Loucy (cell line): Measurements from ENCODE around the gene FPGS.

ENCODE experiments used
- H2AFZ ChIP-seq: fragments of 200-600 bp; sonication (generic); 2 replicates; pipeline ENCODE4 v1.6.0; 2016; ENCODE audit warnings: antibody characterized with exemption, mild to moderate bottlenecking, low read length, moderate library complexity
- H3F3A ChIP-seq: fragments of 200-600 bp; 2 replicates; pipeline ENCODE4 v1.6.0; 2016; ENCODE audit warnings: antibody characterized with exemption, low read depth, mild to moderate bottlenecking
- H3K27me3 ChIP-seq: fragments of 200-600 bp; sonication (generic); 2 replicates; pipeline ENCODE4 v1.6.1; 2014; ENCODE audit warnings: low read length, mild to moderate bottlenecking; ENCODE audit not compliant: insufficient read depth, poor library complexity, severe bottlenecking
- H3K36me3 ChIP-seq: fragments of 200-600 bp; sonication (generic); 2 replicates; pipeline ENCODE4 v1.6.1; 2016; ENCODE audit warnings: low read length; ENCODE audit not compliant: insufficient read depth
- H3K4me1 ChIP-seq: fragments of 200-600 bp; sonication (generic); 2 replicates; pipeline ENCODE4 v1.5.1; 2014; ENCODE audit warnings: low read length, mild to moderate bottlenecking; ENCODE audit not compliant: insufficient read depth, poor library complexity, severe bottlenecking
- H3K4me2 ChIP-seq: fragments of 200-600 bp; sonication (generic); 2 replicates; pipeline ENCODE4 v1.6.0; 2014; ENCODE audit warnings: antibody characterized with exemption, low read length, low read depth, mild to moderate bottlenecking; ENCODE audit not compliant: poor library complexity, severe bottlenecking
- H3K4me3 ChIP-seq: fragments of 200-600 bp; sonication (generic); 2 replicates; pipeline ENCODE4 v1.5.1; 2014; ENCODE audit warnings: low read length, mild to moderate bottlenecking, mixed read lengths; ENCODE audit not compliant: poor library complexity, severe bottlenecking
- H3K79me2 ChIP-seq: fragments of 200-600 bp; sonication (generic); 2 replicates; pipeline ENCODE4 v1.6.1; 2014; ENCODE audit warnings: low read length; ENCODE audit not compliant: insufficient read depth
- H3K9ac ChIP-seq: fragments of 200-600 bp; sonication (generic); 2 replicates; pipeline ENCODE4 v1.6.0; 2014; ENCODE audit warnings: mild to moderate bottlenecking, low read depth, low read length, moderate library complexity; ENCODE audit not compliant: poor library complexity, severe bottlenecking
- H3K9me2 ChIP-seq: fragments of 200-600 bp; sonication (generic); replicated peaks from 2 replicates; pipeline ENCODE4 v1.6.1; 2016; ENCODE audit warnings: low read depth, low read length, mixed read lengths
- H3K9me3 ChIP-seq: fragments of 200-600 bp; sonication (generic); 2 replicates; pipeline ENCODE4 v1.6.1; 2014; ENCODE audit warnings: mild to moderate bottlenecking, antibody characterized with exemption, low read length, low read depth; ENCODE audit not compliant: insufficient read depth
- H4K20me1 ChIP-seq: fragments of 200-600 bp; sonication (generic); 2 replicates; pipeline ENCODE4 v1.6.0; 2014; ENCODE audit warnings: antibody characterized with exemption, low read length, mild to moderate bottlenecking; ENCODE audit not compliant: insufficient read depth, poor library complexity, severe bottlenecking
- EZH2phosphoT487 ChIP-seq: fragments of 200-600 bp; IDR thresholded peaks from 2 replicates; pipeline ENCODE4 v1.6.1; 2018; ENCODE audit warnings: antibody characterized with exemption, mild to moderate bottlenecking, moderate library complexity, borderline replicate concordance
- TF ChIP-seq, protein P1 (sequence below): fragments of 200-600 bp; sonication (generic); conservative IDR thresholded peaks from 2 replicates; pipeline ENCODE4 v1.5.1; 2014; ENCODE audit warnings: mild to moderate bottlenecking, antibody characterized with exemption, low read length

Gene FPGS

DNA sequence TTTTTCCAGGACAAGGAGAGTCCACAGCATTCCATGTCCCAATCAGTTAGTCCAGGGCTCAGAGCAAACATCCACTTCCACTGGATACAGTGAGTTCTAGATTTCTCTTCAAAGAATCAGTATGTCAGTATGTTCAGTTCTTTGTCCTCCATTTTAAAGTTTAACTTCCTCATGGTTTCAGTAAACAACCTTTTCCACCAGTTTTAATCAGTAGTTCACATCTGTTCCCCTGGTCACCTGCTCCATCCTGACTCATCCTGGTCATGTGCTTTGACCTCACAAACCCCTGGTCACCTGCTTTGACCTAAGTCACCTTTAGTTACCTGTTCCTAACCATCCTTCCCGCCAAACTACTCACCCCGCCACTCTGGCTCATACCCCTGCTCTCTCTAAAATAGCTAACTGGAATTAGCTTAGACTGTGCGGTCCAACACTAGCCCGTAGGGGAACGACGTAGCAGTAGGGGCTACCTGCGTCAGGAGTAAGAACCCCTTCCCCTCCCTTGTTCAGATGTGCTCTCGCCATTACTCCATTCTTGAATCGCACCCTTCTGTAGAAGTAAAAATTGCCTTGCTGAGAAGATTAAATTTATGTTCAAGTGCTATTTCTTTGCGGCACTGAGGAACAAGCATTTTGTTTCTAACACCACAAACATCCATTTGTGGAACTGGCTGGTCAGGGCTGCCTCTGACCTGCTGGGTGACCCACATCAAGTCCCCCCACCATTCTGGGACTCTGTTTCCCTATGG is 46.2 kb downstream of the FPGS start:
- H3K27me3 ChIP-seq = no peaks in the 10 kb centered on the region
- H3K4me2 ChIP-seq = no peak overlapping the region
- no peak overlapping the region for H2AFZ ChIP-seq
- no peaks in the 10 kb centered on the region for H3F3A ChIP-seq
- no peaks in the 10 kb centered on the region; the same call in 1 of the 2 replicates for H3K9me3 ChIP-seq
- no peak overlapping the region for H3K4me3 ChIP-seq
- no peaks in the 10 kb centered on the region for H3K79me2 ChIP-seq
- H4K20me1 ChIP-seq = no peaks in the 10 kb centered on the region
- H3K4me1 ChIP-seq = peaks cover 5% of the 10 kb centered on the region
- TF ChIP-seq, protein P1, sequence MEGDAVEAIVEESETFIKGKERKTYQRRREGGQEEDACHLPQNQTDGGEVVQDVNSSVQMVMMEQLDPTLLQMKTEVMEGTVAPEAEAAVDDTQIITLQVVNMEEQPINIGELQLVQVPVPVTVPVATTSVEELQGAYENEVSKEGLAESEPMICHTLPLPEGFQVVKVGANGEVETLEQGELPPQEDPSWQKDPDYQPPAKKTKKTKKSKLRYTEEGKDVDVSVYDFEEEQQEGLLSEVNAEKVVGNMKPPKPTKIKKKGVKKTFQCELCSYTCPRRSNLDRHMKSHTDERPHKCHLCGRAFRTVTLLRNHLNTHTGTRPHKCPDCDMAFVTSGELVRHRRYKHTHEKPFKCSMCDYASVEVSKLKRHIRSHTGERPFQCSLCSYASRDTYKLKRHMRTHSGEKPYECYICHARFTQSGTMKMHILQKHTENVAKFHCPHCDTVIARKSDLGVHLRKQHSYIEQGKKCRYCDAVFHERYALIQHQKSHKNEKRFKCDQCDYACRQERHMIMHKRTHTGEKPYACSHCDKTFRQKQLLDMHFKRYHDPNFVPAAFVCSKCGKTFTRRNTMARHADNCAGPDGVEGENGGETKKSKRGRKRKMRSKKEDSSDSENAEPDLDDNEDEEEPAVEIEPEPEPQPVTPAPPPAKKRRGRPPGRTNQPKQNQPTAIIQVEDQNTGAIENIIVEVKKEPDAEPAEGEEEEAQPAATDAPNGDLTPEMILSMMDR = no peak
- H3K9ac ChIP-seq = no peak overlapping the region
- no peaks in the 10 kb centered on the region for H3K9me2 ChIP-seq
- H3K36me3 ChIP-seq = no peaks in the 10 kb centered on the region

DNA sequence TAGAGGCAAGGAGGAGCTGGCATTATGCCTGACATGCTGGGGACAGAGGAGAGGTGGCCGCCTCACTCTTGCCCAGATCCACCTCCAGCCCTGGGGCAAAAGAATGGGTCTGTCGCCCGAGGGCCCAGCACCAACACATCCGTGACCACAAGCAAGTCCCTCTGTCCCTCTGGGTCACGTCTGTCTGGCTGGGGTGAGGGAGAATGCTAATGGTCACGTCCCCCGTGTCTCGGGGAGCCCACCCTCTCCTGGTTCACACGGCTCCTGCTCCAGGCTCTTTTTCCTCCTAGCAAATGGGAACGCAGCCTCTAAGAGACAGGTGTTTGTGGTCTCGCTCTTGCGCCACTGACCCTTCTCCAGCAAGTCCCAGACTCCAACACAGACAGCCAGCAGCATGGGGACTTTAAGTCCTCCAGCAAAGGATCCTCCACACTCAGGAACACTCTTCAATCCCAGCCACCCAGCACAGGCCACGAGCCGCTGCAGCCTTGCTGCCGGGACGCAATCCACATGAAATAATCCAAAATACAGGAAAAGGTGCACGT is 47.7 kb downstream of the FPGS start:
- H3K79me2 ChIP-seq = no peaks in the 10 kb centered on the region
- H3K27me3 ChIP-seq = no peaks in the 10 kb centered on the region
- H3K9ac ChIP-seq = no peak overlapping the region
- H3F3A ChIP-seq = no peaks in the 10 kb centered on the region
- TF ChIP-seq, protein P1 = no peak
- no peak for TF ChIP-seq EZH2phosphoT487
- H3K4me1 ChIP-seq = peaks cover 5% of the 10 kb centered on the region
- no peak overlapping the region for H2AFZ ChIP-seq
- no peaks in the 10 kb centered on the region for H3K9me2 ChIP-seq
- H4K20me1 ChIP-seq = no peaks in the 10 kb centered on the region
- H3K4me2 ChIP-seq = no peak overlapping the region
- no peaks in the 10 kb centered on the region for H3K36me3 ChIP-seq
- H3K4me3 ChIP-seq = no peak overlapping the region
- H3K9me3 ChIP-seq = no peaks in the 10 kb centered on the region; the same call in 1 of the 2 replicates

DNA sequence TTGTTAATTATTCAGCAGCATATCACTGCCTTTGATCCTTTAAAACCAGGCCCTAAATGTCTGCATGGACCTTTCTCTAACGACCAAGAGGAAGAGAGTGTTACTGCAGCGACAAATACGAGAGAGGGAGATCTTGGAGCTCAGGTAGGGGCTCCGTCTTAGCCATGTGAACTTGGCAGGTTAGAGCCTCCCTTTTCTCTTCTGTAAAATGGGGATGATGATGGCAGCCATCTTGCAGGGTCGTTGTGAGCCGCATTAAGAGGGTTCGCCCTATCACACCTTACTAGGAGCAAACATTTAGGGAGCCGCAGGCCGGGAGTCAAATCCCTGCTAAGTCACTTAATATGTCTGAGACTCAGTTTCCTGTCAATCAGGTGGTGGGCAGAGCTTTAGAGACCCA is 50.1 kb downstream of the FPGS start:
- Histone ChIP-seq H3K4me1 (peaks cover 24% of the 10 kb centered on the region), H3F3A (no peaks in the 10 kb centered on the region), H3K4me3 (no peak overlapping the region), H3K9me3 (no peaks in the 10 kb centered on the region; the same call in 1 of the 2 replicates), H3K4me2 (no peak overlapping the region), H4K20me1 (no peaks in the 10 kb centered on the region), H3K36me3 (no peaks in the 10 kb centered on the region), H2AFZ (no peak overlapping the region), H3K27me3 (no peaks in the 10 kb centered on the region), H3K79me2 (no peaks in the 10 kb centered on the region), H3K9ac (no peak overlapping the region), H3K9me2 (no peaks in the 10 kb centered on the region)
- TF ChIP-seq, protein P1 = no peak
- no peak for TF ChIP-seq EZH2phosphoT487
